SH-SY5Y (cell line): Measurements from ENCODE around the gene PRKCZ.

Experiments used
- GATA2 ChIP-seq: IDR thresholded peaks from 2 replicates; pipeline ENCODE4 v1.6.1; 2011; ENCODE audit warnings: mild to moderate bottlenecking, low read depth, low read length
- GATA3 ChIP-seq: IDR thresholded peaks from 2 replicates; pipeline ENCODE4 v1.6.1; 2011; ENCODE audit warnings: low read depth, mild to moderate bottlenecking, low read length, moderate library complexity

GRCh38 chr1:2181271-2181670 is 131.1 kb downstream of the PRKCZ start:
- no peak for TF ChIP-seq GATA3
- no peak for TF ChIP-seq GATA2
